Smooth muscle cell of the pulmonary artery (primary cell): ENCODE results near the gene OLIG3. TPM values are rescaled to one million over a fixed set of nuclear protein-coding genes. Genes with fewer than 3 reads are reported as not detected.

Experiments
- total RNA-seq: library from RNA; depleted of rRNA; stranded (reverse); fragments of >200 nt; gene quantifications from 2 replicates; pipeline ENCODE4 v1.2.3, GENCODE V29; 2014

OLIG3 gene
- total RNA-seq, result not detected in 2 replicates

DNA sequence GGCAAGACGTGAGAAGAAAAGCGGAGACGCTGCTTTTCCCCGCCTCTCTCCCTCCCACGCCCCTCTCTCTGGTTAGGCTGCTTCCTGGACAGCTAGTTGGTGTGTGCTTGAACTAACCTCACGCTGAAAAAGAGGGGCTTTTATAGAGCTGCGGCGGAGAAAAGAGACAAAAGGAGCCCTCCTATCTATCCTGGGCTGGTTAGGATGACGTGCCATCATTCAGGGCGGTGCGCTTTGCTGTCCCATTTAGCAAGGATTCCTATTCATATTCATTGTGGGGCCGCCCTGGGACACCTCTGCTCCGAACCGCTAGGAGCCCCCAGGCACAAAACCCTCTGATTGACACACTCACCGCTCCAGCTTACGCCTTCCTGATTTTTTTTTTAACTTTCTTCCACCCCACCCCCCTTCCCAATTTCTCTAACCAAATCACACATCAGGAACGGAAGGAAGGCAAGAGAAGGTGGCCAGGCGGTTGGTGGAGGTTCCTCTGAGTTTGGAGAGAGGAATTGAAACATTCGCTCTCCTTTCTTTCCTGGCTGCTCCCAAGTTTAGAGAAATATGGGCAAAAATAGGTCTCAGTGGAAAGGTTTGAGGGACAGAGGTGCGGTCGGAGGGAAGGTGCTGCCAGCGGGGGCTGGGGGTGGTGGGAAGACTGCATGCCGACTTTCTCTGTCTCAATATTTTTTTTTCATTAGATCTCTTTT, at the start of gene OLIG3:
OLIG3 (minus strand) TSS at position 114 of the 707 bp plus-strand sequence. CDS start 224 bp downstream, outside the sequence.

